Inflammatory macrophage (primary cell): ENCODE data around the gene RNF212B.
"Not testable (repeated sequence)": the region's sequence is repeated elsewhere in the genome, so short reads cannot be mapped to it uniquely, and the experiment has no call there.

Experiments used
- DNase-seq, 2 donors: peaks; one replicate each; pipeline ENCODE4 v3.0.0-alpha.2; 2020 to 2022

The RNF212B gene

GRCh38 chr14:23245282-23245681 is 7.5 kb downstream of the RNF212B start:
- DNase-seq, result no peak

DNA sequence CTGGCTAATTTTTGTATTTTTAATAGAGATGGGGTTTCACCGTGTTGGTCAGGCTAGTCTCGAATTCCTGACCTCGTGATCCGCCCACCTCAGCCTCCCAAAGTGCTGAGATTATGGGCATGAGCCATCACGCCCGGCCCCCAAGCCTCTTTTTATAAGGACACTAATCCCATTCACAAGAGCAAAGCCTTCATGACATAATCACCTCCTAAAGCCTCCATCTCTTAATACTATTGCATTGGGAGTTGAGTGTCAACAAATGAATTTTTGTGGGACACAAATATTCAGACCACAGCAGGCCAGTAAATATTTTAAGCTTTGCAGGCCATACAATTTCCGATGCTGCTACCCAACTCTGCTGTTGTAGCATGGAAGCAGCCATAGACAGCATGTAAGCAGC is 10.9 kb downstream of the RNF212B start:
- DNase-seq, result no peak

DNA sequence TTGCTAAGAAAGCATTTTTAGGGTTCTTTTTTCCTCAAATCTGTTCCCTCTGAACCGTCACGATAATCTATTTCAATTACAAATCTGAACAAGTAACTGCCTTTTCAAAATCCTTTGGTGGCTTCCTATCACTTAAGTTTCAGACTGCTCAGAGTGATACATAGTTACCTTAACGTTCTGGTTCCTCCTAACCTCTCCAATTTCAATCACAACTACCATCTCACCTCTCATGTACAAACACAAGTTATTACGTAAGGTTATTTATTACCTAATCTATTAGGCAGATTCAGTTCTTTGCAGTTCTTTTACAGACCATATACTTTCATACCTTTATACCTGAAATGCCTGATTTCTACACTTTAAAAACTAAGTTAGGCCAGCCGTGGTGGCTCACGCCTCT is 12.1 kb downstream of the RNF212B start:
- DNase-seq, result no peak

- DNase-seq, result no peak
These were observed 14.3 kb downstream of the RNF212B start for GRCh38 chr14:23252006-23252405.

DNA sequence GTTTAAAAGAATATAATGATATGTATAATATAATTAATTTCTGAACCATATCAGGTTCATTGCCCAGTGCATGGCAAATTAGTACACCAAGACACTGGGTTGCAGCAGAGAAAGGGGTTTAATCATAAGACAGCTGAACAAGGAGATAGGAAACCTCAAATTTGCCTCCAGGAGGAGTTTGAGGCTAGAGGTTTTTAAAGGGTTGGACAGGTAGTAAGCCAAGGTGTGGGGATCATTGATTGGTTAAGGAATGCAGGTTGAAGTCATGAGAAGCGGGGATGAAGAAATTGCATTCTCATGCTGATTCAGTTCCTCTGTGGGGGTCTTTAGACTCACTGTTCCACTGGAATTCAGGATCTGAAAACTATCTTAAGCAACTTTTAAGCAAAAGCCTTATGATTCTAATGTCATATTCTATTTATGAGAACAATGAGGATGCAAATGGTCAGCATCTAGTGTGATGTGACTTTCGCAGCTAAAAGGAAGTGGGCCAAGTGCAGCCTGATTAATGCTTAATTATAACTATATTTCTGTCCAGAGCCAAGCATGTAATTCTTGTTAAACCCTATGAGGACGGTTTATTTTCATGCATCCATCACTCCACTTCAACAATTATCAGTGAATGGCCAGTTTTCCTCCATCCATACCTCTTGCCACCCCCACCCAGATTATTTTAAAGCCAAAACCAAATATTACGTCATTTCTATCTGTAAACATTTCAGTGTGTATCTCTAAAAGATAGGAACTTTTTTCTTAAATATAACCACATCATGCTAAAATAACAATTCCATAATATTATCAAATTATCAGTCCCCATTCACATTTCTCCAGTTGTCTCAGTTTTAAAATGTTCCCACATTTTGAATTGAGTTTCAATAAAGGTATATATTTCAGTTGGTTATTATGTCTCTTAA is 14.9 kb downstream of the RNF212B start:
- peak; percentile 82 for DNase-seq

DNA sequence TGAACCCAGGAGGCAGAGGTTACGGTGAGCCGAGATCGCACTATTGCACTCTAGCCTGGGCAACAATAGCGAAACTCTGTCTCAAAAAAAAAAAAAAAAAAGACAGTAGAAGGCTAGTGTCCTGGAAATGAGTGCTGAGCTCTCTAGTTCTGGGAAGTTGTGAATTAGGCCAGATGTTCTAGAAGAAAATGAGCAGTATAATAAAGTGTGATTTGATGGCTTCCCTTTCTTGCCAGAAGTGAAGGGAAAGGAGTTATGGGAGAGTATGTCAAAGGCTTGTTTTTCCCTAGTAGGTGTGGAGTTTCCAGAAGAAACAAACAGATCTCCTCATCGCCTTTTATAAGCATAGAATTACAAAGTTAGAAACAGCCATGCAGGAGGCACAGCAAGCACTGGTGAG is 20.5 kb downstream of the RNF212B start:
- no peak for DNase-seq

- peak in 1 of 2 donors; percentile 43 for DNase-seq
These were observed 21.7 kb downstream of the RNF212B start for GRCh38 chr14:23259426-23259825.

- DNase-seq, result not testable (repeated sequence)
These were observed 23.1 kb downstream of the RNF212B start for GRCh38 chr14:23260849-23261248.

DNA sequence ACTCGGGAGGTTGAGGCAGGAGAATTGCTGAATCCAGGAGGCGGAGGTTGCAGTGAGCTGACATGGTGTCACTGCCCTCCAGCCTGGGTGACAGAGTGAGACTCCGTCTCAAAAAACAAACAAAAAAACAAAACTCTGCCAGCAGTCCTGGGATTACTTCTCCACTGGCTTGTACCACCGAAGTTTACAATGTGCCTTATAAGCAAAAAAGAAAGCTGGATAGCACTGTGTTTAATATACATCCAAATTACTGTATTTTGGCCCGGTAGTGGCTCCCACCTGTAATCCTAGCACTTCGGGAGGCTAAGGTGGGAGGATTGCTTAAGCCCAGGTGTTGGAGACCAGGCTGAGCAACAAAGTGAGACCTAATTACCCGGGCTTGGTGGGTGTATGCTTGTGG is 31.5 kb downstream of the RNF212B start:
- no peak for DNase-seq

DNA sequence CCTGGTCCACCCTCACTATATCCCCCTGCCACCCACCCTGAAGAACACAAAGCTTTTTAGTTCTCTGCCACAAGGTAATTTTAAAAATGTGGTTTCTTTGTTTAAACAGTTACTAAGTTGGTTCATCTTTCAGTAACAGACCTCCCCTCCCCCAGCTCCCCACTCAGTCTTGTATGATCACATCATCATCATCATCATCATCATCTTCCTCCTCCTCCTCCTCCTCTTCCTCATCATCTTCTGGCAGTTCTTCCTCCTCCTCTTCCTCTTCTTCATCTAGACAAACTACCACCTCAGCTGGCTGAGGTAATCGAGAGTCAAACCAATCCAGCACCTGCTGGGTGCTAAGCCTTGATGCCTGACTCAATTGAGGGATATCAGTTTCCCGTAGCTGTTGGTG is 37.7 kb downstream of the RNF212B start:
- DNase-seq, result no peak

DNA sequence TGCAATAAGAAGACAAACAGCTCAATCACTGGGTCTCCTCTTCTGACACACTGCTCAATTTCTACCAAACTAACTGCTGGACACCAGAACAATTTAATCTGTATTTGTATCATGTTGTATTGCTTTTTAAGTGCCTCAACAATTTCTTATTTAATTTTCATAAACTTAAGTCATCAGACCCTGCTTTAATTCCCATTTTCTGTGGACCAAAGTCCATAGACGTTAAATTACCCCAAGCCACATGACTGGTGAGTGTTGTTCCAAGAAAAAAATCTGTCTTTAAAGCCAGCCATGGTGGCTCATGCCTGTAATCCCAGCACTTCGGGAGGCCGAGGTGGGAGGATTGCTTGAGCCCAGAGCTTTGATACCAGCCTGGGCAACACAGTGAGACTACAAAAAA is 39.5 kb downstream of the RNF212B start:
- DNase-seq, result no peak

- DNase-seq, result not testable (repeated sequence)
These were observed 40.2 kb downstream of the RNF212B start for GRCh38 chr14:23277928-23278327.

GRCh38 chr14:23281247-23281646 is 43.5 kb downstream of the RNF212B start:
- DNase-seq, result no peak

DNA sequence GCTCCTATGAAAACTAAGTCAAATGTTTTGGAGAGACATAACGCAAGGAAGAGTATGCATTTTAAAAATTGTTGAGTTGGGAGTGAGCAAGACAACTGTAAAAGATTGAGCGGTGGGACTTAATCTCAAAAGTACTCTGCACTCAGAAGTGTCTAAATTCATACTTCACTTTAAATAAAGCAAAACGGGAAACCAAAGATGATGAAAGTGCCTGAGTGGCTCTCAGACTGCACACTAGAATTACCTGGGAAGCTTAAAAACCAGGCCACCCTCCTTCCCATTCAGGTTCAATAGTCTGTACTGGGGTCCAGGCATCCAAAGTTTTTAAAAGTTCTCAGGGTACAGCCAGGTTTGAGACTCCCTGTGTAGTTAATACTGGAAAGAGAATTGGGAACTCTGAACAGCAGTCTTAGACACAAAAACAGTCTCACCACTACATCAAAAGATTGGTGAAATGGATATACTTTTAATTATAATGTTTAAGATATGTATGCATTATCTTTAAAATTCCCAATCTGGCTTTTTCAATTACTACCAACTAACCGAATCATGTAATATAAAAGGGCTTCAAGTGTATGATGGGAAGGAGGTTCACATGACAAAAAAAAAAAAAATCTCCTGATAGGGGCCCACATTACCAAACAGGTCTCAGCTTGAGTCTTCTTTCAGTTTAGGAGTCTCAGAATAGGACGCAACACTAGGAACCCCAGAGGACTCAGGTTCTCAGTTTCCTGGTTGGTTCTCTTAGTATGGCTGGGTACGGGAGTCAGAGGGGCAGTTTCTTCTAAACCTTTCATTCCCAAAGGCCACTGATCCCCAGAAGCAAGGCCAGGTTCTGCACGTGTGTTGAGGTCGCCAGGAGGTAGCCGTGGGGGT is 47.2 kb downstream of the RNF212B start:
- DNase-seq, result peak; percentile 28 to 36

DNA sequence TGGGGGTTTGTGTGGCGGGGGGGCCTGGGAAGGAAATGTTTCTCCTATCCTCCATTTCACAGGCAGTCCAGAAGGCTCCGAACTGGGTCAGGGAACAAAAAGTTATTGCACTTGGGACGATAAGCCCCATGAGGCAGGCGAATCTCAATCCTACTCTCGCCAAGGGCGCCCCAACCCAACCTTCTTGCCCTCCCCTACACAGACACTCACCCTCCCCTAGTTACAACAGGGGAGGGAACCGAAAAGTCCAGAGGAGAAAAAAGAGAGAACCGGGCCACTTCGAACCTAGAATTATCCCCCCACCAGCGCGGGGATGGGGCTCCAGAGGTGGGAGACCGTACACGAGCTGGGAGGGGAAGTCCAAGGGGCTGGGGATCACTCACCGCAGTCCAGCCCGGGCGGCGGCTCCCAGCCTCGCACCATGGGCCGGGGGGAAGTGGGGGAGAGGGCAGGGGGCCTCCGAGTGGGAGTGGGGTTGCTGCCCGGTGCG is 47.8 kb downstream of the RNF212B start:
- no peak for DNase-seq

GRCh38 chr14:23286020-23286901 is 48.5 kb downstream of the RNF212B start, which contains the start of gene HOMEZ:
HOMEZ (minus strand) TSS chr14:23286132; CDS start chr14:23285952, 180 bp downstream.
- DNase-seq, result peak; percentile 98

GRCh38 chr14:23286902-23287479 is 49.3 kb downstream of the RNF212B start:
- DNase-seq, result peak; percentile 60 to 65

DNA sequence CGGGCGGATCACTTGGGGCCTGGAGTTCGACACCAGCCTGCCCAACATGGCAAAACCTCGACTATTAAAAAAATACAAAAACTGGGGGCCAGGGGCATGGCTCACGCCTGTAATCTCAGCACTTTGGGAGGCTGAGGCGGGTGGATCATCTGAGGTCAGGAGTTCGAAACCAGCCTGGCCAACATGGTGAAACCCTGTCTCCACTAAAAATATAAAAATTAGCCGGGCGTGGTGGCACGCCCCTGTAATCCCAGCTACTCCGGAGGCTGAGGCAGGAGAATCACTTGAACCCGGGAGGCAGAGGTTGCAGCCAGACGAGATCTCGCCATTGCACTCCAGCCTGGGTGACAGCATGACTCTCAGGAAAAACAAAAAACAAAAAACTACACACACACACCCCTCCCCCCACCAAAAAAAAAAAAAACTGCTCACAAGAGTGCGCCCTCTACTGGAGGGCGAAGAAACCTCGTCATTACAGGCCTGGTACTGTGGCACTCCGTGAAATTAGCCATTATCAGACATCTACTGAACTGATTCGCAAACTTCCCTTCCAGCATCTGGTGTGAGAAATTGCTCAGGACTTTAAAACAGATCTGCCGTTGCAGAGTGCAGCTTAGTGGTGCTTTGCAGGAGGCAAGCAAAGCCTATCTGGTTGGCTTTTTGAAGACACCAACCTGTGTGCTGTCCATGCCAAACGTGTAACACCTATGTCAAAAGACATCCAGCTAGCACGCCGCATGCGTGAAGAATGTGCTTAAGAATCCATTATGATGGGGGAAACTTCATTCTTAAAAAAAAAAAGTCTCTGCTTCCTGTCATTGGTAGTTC is 57.2 kb downstream of the RNF212B start:
- DNase-seq, result peak; percentile 70 to 72

- no peak for DNase-seq
These were observed 58.5 kb downstream of the RNF212B start for GRCh38 chr14:23296012-23296777.

DNA sequence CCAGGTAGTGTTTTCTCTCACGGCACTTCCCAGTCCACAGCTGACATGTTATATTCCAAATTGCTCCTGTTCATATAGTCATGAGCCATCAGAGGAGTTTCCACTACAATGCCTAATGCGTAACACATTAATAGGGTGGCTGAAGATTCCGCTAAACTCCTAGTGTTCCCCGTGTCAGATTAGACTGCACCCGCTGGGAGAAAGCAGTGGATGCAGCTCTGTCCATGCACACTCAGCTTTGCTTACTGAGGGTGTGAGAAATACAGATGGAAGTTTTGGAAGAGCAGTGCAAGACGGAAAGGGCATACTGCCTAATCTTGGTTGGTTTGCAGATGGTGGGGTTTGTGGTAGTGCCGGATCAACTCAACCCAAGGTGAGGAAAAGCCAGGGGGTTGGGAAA is 59.4 kb downstream of the RNF212B start:
- DNase-seq, result no peak
